HG03159 (cell line): Measurements from ENCODE around the gene PRM2.

Experiments used
- ATAC-seq: cut with Tn5 transposase; IDR thresholded peaks from one replicate; pipeline ENCODE4 v1.9.1; 2021; ENCODE audit warnings: mild to moderate bottlenecking, moderate library complexity; ENCODE audit not compliant: unreplicated experiment

The PRM2 gene

DNA sequence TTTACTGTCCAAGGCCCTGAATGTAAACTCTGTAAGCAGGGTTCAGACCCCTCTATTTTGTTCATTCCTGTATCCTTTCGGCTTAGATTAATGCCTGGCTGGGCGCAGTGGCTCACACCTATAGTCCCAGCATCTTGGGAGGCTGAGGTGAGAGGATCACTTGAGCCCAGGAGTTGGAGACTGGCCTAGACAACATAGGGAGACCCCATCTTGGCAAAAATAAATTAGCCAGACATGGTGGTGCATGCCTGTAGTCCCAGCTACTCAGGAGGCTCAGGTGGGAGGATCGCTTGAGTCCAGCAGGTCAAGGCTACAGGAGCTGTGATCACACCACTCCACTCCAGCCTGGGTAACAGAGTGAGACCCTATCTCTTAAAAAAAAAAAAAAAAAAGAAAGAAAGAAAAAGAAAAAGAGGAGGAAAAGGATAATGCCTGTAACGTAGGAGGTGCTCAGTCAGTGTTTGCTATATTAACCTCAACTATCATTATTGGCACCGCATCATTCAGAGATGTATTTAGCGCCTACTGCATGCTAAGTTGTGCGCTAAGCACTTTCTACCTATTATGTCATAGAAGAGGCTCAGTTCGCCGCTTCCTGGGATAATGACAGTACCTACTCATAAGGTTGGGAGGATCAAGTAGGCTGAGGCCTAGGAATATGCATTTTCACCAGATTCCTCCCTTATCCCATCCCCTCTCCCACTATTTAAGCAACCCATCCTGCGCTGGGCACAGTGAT is 25.3 kb downstream of the PRM2 start:
- ATAC-seq: no peak

DNA sequence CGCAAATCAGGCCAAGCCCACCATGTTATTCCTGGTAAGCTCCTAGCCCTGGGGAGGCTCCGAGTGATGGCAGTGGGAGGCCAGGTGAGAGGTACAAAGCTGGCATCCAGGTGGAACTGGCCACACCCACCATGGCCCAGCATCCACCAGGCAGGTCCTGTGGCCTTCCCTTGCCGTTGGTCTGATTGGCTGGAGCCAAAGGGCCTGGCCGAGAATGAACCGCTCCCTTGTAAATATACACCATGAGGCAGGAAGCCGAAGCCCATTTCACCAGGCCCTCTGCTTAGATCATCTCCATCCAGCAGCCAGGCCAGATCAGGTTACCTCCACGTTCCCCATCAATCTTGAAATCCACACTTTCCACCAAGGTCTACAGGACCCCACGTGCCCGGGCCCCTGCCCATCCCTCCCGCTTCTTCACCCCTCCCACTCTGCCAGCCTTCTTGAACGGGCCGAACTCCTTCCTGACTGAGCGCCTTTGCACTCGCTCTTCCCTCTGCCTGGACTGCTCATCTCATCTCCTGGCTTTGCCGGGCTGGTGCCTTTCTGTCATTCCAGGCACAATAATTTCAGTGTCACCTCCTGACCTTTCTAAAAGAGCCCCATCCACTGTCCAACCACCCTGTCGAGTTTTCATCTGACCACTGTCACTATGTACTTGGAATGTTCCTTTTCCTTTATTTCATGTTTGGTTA is 26.0 kb downstream of the PRM2 start:
- ATAC-seq: no peak

DNA sequence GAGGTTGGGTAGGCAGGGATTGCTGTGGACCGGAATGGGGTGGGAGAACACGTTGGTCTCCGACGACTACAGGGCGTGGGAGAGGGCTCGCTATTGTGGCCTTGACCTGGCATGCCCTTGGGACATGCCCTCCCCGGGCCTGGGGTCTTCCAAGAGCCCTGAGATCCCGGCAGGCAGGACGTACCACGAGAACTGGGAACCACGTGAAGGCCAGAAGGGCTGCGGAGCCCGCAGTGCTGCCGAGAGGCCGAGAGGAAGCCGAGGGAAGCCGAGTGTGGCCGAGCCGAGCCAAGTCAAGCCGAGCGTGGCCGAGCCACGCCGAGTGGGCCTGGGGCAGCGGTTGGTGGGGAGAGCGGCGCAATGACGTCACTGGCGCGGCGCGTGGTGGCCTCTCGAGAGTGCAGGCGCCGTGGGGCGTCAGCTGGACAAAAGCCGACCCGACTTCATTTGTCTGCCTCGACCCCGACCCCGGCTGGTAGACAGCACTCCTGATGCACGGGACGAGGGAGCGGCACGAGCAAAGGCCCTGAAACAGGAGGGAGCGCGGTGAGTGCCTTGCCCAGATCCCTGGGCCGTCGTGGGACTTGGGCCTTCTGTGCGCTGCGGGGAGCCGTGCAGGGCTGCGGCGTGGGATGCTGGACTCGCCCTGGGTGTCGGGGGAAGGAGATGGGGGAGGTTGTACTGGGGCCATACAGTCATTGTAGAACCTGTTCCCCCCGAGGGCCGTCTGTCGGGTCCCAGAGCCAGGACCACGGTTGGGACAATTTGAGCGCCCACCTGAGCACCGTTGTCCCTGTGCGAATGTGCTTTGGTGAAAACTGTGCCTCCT is 26.8 kb downstream of the PRM2 start:
- no peak for ATAC-seq

DNA sequence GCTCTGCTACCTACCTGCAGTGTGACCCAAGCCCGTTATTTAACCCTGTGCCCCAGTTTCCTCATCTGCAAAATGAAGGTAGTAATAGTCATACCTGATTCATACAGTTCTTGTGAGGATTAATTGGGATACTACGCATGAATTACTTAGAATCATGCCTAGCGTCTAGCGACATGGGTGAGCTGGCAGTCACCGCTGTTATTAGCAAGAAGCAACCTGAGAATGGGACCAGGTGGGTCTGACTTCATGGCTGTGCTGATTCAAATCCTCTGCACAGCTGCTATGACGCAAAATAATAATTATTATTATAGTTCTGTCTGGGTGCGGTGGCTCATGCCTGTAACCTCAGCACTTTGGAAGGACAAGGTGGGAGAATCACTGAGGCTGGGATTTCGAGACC is 28.1 kb downstream of the PRM2 start:
- no peak for ATAC-seq

DNA sequence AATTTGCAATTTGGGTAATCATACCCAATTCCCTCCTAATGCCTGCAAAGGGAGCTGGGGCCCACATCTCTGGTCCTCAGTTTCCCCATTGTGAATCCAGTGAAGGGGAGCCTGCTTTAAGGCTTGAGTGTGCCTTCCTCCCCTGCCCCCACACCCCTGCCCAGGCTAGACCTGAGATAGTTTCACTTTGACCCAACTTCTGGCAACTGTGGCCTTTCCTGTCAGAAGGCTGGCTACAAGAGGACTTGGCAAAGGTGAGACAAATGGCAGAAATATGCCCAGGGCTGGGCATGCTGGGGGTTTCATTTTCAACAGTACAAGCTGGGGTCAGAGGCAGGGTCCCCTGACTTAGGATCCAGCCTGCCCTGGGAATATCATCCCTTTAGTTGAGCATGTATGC is 30.3 kb downstream of the PRM2 start:
- ATAC-seq: no peak

DNA sequence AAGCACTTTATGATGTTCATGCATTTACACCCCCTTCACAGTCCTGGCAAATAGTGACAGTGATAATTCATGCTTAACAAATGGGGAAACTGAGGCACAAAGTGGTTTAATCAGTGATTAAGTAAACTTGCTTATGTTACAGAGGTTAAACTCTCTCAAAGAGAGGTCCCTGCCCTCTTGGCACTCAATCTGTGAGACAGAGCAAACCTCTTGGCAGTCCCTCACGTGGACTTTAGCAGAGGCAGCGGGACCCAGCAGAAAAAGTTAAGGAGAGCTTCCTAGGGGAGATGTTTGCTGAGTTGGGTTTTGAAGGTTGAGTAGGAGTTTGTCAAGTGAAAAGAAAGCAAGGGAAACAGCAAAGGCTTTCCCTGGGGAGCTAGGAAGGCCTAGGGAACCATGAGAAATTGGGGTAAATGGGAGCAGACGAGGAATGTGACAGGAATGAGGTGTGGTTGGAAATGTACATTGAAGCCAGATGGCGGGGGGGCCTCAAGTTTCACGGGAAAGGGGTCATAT is 31.0 kb downstream of the PRM2 start:
- ATAC-seq: no peak

DNA sequence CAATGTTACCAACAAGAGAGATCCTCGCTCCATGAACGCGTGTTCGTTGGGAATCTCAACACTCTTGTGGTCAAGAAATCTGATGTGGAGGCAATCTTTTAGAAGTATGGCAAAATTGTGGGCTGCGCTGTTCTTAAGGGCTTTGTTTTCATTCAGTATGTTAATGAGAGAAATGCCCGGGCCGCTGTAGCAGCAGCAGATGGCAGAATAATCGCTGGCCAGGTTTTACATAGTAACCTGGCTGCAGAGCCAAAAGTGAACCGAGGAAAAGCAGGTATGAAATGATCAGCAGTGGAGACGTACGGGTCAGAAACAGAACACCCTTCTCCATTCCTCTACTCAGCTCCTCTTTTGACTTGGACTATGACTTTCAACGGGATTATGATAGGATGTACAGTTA is 33.6 kb downstream of the PRM2 start:
- no peak for ATAC-seq

DNA sequence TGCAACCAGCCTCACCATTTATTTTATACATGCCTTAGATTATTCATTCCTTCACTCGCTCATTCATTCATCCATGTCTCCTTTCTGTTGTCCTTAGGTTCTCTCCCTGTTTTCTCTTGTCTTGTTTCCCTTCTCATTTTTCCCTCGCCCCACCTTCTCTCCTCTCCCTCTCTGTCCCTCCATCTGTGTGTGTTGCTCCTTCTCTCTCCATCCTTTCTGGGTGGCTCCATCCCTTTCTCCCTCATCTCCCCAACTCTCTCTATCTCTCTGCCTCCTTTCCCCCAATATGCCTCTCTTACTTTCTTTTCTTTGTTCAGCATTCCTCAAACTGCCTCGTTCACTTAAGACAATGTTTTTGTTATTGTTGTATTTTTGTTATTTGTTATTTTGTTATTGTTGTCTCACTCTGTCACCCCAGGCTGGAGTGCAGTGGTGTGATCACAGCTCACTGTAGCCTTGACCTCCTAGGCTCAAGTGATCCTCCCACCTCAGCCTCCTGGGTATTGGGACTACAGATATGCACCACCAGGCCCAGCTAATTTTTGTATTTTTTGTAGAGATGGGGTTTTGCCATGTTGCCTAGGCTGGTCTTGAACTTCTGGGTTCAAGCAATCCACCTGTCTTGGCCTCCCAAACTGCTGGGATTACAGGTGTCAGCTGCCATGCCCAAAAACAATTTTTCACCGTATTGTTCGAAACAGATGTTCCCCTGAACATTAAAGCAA is 34.6 kb downstream of the PRM2 start:
- ATAC-seq: no peak

DNA sequence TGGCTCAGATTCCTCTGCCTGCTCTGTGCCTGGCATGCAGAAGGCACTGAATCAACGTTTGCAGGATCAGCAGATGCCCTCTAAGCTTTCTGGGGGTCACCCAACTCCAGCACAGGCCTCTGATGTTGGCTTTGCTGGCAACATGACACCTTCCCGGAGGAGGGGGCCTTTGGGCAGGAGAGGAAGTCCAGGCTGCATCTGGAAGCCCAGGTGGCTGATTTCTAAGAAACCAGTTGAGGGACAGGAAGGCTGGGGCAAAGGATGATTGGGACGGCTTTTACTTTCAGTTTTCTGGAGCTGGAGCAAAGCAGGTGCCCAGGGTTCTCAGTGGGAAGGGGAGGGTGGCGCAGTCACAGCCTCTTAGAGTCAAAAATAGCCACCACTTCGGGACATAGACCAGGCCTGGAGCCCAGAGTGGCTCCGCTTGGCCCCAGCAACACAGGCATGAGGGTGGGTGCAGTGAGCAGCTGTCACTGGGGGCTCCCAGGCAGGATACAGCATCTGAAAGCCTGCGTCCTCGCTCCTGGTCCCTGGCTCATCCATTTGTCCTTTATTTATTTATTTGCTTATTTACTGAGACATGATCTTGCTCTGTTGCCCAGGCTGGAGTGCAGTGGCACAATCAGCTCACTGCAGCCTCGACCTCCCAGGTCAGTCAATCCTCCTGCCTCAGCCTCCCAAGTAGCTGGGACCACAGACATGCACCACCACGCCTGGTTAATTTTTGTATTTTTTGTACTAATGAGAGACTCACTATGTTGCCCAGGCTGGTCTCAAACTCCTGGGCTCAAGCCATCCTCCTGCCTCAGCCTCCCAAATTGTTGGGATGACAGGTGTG is 35.4 kb downstream of the PRM2 start:
- no peak for ATAC-seq

DNA sequence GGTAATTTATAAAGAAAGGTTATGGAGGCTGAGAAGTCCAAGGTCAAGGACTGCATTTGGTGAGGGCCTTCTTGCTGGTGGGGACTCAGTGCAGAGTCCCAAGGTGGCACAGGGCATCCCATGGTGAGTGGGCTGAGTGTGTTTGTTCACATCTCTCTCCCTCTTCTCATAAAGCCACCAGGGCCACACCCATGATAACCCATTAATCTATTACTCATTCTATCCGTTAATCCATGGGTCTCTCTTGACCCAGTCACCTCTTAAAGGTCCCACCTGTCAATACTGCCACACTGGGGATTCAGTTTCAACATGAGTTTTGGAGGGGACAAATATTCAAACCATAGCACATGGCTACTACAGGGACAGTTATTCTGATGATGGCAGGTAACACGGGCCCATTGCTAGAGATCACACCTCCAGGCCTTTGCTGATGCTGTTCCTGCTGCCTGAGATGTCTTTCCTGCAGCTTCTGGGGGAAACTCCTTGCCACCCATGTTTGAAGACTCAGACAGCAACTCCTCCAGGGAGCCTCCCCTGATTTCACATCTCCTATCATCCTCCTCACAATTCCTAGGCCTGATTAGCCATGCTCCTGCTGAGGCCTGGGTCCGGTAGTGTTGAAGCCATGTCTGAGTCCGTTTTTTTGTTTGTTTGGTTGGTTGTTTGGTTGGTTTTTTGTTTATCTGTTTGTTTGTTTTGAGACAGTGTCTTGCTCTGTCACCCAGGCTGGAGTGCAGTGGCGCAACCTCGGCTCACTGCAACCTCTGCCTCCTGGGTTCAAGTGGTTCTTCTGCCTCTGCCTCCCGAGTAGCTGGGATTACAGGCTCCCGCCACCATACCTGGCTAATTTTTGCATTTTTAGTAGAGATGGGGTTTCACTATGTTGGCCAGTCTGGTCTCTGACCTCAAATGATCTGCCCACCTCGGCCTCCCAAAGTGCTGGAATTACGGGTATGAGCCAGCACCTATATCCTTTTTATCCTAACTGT is 36.3 kb downstream of the PRM2 start:
- no peak for ATAC-seq

DNA sequence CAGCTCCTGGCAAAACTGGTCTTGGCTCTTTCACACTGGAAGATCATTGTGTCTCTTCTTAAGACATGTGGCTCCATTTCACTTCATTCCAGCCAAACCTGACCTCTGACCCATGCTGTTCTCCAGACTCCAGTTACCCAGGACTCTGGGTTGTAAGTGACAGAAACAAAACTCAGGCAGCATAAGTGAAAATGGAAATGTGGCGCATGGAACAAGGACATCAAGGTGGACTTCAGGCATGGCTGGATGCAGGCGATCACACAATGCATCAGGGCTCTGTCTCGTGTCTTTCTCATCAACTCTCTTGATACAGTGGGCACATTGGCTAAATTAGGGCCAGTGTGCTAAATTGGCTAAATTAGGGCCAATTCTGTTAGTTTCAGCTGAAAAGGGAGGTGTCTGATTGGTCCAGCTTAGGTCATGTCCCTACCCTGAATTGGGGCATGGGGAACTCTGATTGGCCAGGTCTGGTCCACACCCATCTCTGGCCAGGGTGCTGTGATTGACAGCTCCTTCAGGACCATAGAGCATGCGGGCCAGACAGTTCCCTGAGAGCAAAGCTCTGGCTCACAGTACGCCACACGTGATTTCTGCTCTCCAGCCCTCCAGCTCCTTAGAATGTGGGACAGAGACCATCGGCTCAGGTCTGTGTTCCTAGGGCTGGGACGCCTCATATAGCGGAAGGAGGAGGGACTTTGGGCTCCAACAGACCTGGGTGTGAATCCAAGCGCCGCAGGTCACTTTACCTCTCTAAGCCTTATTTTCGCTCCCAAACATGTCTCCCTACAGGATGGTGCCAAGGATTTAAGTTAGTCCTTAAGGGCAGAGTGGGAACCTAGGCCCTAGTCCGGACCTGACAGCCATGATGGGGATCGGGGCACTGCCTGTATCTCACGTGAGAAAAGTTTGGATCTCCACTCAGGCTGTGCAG is 37.7 kb downstream of the PRM2 start:
- ATAC-seq: no peak

DNA sequence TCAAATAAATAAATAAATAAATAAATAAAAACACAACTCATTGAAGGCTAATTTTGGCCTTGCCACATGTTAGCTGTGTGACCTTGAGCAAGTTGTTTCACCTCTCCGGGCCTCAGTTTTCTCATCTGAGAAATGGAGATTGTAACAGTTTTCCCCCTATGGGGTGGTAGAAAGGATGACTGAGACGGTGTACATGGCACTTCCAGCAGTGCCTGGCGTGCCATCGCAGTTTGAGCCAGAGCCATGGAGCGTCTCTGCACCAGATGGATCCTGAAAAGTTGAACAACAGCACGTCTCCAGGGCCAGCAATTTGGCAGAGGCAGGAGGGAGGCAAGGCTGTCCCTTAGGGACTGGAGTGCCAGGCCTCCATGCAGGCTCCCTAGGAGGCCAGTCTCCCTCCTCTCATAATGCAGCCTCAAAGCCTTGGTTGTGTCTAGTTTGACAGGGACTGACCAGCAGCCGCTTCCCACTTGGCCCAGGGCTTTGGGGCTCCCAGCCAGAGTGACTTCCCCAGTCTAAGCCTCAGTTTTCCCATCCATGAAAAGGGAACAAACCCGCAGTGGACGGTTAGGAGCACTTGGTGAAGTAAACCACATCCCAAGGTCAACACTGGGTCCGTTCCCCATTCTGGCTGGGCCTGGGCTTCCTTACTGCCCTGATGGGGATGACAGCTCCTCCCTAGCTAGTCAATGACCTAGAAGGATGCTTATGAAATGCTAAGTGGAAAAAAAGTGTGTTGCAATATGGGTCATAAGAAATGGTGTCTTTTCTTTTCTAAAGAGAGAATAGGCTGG is 39.6 kb downstream of the PRM2 start:
- ATAC-seq: no peak

DNA sequence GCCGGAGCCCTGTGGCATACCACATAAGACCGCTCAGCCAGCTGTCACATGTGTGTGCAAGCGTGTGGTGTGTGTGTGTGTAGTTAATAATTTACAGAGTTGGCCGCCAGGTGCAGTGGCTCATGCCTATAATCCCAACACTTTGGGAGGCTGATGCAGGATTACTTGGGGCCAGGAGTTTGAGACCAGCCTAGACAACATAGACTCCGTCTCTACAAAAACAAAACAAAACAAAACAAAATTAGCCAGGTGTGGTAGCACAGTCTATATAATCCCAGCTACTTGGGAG is 40.6 kb downstream of the PRM2 start:
- no peak for ATAC-seq

DNA sequence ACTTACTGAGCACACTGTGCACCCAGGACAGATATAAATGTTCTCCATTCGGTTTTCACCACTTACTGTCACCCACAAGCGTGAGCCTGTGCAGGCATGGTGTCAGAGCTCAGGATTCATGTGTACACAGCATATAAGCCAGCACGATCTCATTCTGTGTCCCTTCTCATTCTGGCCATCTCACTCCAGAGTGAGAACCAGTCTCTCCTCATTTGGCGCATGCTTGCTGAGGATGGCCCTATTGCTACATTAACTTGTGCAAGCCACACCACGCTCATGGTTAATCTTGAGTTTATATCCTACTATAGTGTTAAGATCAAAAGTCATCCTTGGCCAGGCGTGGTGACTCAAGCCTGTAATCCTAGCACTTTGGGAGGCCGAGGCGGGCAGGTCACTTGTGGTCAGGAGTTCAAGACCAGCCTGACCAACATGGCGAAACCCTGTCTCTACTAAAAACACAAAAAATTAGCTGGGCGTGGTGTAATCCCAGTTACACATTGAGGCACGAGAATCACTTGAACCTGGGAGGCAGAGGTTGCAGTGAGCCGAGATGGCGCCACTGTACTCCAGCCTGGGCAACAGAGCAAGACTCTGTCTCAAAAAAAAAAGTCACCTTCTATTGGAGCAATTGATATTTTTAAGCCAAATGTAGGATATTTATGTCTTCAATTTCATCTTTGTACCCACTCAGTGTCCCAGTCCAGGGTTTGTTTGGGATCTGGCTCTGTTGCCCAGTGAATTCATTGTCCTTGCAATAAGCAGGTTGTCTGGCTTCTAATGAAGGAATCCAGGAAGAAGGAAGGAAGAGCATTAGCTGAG is 41.2 kb downstream of the PRM2 start:
- ATAC-seq: no peak

DNA sequence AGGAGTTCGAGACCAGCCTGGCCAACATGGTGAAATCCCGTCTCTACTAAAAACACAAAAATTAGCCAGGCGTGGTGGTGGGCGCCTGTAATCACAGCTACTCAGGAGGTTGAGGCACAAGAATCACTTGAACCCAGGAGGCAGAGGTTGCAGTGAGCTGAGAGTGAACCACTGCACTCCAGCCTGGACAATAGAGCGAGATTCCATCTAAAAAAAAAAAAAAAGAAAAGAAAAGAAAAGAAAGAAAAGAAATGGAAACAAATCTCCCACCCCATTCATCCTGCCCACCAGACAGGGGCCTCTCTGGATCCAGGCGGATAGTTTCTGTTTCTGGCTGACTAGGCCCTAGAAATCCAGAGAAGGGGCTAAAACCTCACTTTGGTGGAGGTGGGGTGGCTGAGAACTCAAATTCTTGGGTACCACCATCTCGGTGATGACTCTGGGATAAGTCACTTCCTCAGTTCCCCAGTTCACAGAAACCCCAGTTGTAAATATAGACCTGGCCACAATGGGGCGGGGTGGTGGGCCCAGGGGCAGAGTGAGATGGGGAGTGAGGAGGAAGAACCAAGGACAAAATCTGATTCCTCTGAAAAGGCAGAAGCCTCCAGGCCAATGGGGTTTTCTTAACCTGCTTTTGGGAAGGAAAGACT is 42.4 kb downstream of the PRM2 start:
- no peak for ATAC-seq
